Suprapubic skin (tissue), 4 donors: ENCODE results near the gene CEP85L. TPM values are rescaled to one million over a fixed set of nuclear protein-coding genes. Genes with fewer than 3 reads are reported as not detected.

ENCODE experiments used
- DNase-seq, 2 donors: peaks; one replicate each; pipeline ENCODE4 v3.0.0-alpha.2; 2019; ENCODE audit warnings: low spot score in 2 of 2
- H3K27ac ChIP-seq: fragments of 200-600 bp; sonication (generic); one replicate; pipeline ENCODE4 v1.5.1; 2019
- H3K27me3 ChIP-seq: fragments of 200-600 bp; sonication (generic); one replicate; pipeline ENCODE4 v1.5.1; 2019
- H3K36me3 ChIP-seq: fragments of 200-600 bp; sonication (generic); one replicate; pipeline ENCODE4 v1.5.1; 2019
- H3K4me1 ChIP-seq: fragments of 200-600 bp; sonication (generic); one replicate; pipeline ENCODE4 v1.5.1; 2019
- H3K4me3 ChIP-seq: fragments of 200-600 bp; sonication (generic); one replicate; pipeline ENCODE4 v1.5.1; 2019; ENCODE audit warnings: mild to moderate bottlenecking
- H3K9me3 ChIP-seq: fragments of 200-600 bp; sonication (generic); one replicate; pipeline ENCODE4 v1.5.1; 2019
- EP300 ChIP-seq: sonication (generic); formaldehyde crosslinking; IDR thresholded peaks from one replicate; pipeline ENCODE4 v1.6.1; 2017; ENCODE audit warnings: antibody characterized with exemption
- POLR2A ChIP-seq, 2 donors: fragments of 450-650 bp; IDR thresholded peaks; one replicate each; pipeline ENCODE4 v1.6.1; 2017; ENCODE audit warnings: antibody characterized with exemption in 2 of 2, mild to moderate bottlenecking in 2 of 2, moderate library complexity in 2 of 2
- POLR2AphosphoS5 ChIP-seq, 3 donors: sonication (generic); formaldehyde crosslinking; IDR thresholded peaks; one replicate each; pipeline ENCODE4 v1.6.1; 2017; ENCODE audit warnings: antibody characterized with exemption in 3 of 3
- WGBS: methylation state at CpG from one replicate; pipeline ENCODE4 v1.1.5; 2018; 5-methylcytosine and 5-hydroxymethylcytosine counted together
- total RNA-seq, 4 donors: library from RNA; depleted of rRNA; stranded (reverse); fragments of >200 nt; gene quantifications; one replicate each; pipeline ENCODE4 v1.1.0, GENCODE V29; 2016
- TF ChIP-seq, protein P1 (sequence below), 2 donors: fragments of 200-600 bp in 1 of 2; fragments of 450-650 bp in 1 of 2; sonication (generic) in 1 of 2; IDR thresholded peaks; one replicate each; pipeline ENCODE4 v1.5.1; 2016 to 2019; ENCODE audit warnings: antibody characterized with exemption in 2 of 2, mild to moderate bottlenecking in 1 of 2, moderate library complexity in 1 of 2

CEP85L gene
- total RNA-seq, 4 donors from 2014 or later: 4.7 to 9.5 (median 5.3) TPM

DNA sequence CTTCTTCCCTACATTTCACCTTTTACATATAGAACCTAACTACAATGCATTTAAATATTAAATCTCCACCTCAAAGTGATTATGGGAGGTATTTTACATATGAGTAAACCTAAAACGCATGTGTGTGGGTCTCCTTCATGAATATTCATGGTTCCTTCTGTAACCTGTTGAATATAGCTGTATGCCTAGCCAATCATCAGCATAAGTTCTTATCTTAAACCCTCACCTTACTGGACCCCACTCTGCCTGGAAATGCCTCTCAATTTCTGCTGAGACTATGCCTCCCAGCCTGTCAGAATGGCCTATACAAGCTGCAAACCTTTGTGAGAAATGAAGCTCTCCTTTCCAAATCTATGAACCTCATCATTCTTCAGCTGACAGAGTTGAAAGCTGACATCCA lies 21.3 kb downstream of the CEP85L start:
- DNase-seq: no peak
- TF ChIP-seq EP300 (no peak), POLR2AphosphoS5 (IDR thresholded peaks at IDR 0.05) (no peak), POLR2A (IDR thresholded peaks at IDR 0.05) (no peak)
- TF ChIP-seq, protein P1, sequence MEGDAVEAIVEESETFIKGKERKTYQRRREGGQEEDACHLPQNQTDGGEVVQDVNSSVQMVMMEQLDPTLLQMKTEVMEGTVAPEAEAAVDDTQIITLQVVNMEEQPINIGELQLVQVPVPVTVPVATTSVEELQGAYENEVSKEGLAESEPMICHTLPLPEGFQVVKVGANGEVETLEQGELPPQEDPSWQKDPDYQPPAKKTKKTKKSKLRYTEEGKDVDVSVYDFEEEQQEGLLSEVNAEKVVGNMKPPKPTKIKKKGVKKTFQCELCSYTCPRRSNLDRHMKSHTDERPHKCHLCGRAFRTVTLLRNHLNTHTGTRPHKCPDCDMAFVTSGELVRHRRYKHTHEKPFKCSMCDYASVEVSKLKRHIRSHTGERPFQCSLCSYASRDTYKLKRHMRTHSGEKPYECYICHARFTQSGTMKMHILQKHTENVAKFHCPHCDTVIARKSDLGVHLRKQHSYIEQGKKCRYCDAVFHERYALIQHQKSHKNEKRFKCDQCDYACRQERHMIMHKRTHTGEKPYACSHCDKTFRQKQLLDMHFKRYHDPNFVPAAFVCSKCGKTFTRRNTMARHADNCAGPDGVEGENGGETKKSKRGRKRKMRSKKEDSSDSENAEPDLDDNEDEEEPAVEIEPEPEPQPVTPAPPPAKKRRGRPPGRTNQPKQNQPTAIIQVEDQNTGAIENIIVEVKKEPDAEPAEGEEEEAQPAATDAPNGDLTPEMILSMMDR (IDR thresholded peaks at IDR 0.05): no peak
- WGBS: 66% methylated on average over 1 of the region's 1 CpG
- no peak overlapping the region for H3K27ac ChIP-seq
- H3K9me3 ChIP-seq: no peaks in the 10 kb centered on the region
- no peaks in the 10 kb centered on the region for H3K4me1 ChIP-seq
- H3K4me3 ChIP-seq: no peak overlapping the region
- H3K27me3 ChIP-seq: no peaks in the 10 kb centered on the region
- H3K36me3 ChIP-seq: peaks cover 4% of the 10 kb centered on the region

DNA sequence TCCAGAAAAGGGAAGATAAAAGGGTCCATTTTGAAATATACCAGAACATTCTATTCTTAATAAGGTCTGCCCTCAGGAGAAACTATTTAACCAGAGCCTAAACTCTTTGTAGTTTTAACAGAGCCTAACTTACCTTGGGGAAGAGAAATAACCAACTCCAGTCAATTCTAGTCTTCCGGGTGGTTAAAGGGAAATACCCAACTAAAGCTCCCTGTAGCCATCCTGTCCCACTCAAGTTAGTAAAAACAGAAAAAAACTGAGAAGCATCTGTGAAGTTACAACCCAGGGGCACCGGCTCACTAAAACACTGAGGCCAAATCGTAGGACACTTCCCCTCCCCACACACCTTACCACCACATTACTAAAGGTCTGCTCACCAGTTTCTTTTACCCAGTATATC lies 23.7 kb downstream of the CEP85L start:
- 96% methylated on average over 3 of the region's 3 CpGs for WGBS
- no peak for TF ChIP-seq POLR2A (IDR thresholded peaks at IDR 0.05)
- TF ChIP-seq POLR2AphosphoS5 (IDR thresholded peaks at IDR 0.05): no peak
- TF ChIP-seq, protein P1 (IDR thresholded peaks at IDR 0.05): no peak
- TF ChIP-seq EP300: no peak
- no peaks in the 10 kb centered on the region for H3K4me1 ChIP-seq
- H3K27ac ChIP-seq: no peak overlapping the region
- no peak overlapping the region for H3K4me3 ChIP-seq
- no peaks in the 10 kb centered on the region for H3K27me3 ChIP-seq
- H3K9me3 ChIP-seq: no peaks in the 10 kb centered on the region
- no peak for DNase-seq
- H3K36me3 ChIP-seq: peaks cover 4% of the 10 kb centered on the region

DNA sequence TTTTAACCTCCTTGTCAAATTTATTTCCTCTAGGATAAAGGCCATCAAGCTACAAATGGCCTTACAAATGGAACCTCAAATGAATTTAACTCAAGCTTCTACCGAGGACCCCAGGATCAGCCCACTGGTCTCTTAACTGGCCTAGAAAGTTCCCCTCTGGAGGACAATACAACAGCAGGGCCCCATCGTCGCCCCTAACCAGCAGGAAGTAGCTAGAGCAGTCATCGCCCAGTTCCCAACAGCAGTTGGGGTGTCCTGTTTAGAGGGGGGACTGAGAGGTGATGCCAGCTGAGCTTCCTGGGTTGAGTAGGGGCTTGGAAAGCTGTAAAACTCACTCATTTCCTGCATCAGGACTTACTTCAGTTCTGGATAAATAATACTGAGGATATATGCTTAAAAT lies 25.6 kb downstream of the CEP85L start:
- WGBS: 94% methylated on average over 4 of the region's 4 CpGs
- no peaks in the 10 kb centered on the region for H3K4me1 ChIP-seq
- H3K4me3 ChIP-seq: no peak overlapping the region
- no peak overlapping the region for H3K27ac ChIP-seq
- H3K27me3 ChIP-seq: no peaks in the 10 kb centered on the region
- H3K36me3 ChIP-seq: peaks cover 4% of the 10 kb centered on the region
- H3K9me3 ChIP-seq: no peaks in the 10 kb centered on the region
- TF ChIP-seq EP300 (no peak), POLR2AphosphoS5 (IDR thresholded peaks at IDR 0.05) (no peak), POLR2A (IDR thresholded peaks at IDR 0.05) (no peak)
- TF ChIP-seq, protein P1 (IDR thresholded peaks at IDR 0.05): no peak
- no peak for DNase-seq

DNA sequence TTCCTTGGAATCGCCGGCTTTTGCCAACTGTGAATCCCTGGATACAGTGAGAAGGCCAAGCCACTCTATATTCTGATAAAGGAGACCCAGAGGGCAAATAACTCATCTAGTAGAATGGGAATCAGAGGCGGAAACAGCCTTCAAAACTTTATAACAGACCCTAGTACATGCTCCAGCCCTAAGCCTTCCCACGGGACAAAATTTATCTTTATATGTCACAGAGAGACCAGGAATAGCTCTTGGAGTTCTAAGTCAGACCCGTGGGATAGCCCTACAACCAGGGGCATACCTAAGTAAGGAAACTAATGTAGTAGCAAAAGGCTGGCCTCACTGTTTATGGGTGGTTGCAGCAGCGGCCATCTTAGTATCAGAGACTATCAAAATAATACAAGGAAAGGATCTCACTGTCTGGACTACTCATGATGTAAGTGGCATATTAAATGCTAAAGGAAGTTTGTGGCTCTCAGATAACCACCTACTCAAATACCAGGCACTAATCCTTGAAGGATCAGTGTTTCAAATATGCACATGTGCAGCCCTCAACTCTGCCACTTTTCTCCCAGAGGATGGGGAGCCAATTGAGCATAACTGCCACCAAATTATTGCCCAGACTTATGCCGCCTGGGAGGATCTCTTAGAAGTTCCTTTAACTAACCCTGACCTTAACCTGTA lies 29.5 kb downstream of the CEP85L start:
- H3K9me3 ChIP-seq: no peaks in the 10 kb centered on the region
- no peaks in the 10 kb centered on the region for H3K4me1 ChIP-seq
- WGBS: 99% methylated on average over 7 of the region's 7 CpGs
- H3K4me3 ChIP-seq: no peak overlapping the region
- no peak for DNase-seq
- no peak overlapping the region for H3K27ac ChIP-seq
- H3K36me3 ChIP-seq: no peaks in the 10 kb centered on the region
- TF ChIP-seq POLR2A (IDR thresholded peaks at IDR 0.05) (no peak), POLR2AphosphoS5 (IDR thresholded peaks at IDR 0.05) (no peak)
- no peaks in the 10 kb centered on the region for H3K27me3 ChIP-seq

DNA sequence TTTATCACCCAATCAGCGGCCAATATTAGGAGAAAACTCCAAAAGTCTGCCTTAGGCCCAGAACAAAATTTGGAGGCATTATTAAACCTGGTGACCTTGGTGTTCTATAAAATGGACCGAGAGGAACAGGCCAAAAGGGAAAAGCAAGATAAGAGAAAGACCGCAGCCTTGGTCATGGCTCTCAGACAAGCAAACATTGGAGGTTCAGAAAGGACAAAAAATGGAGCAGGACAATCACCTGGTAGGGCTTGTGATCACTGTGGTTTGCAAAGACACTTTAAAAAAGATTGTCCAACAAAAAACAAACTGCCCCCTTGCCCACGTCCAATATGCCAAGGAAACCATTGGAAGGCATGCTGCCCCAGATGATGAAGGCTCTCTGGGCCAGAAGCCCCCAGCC lies 31.2 kb downstream of the CEP85L start:
- 96% methylated on average over 4 of the region's 4 CpGs for whole genome bisulfite sequencing

More for the DNA sequence above, 31.2 kb downstream of the CEP85L start:
- no peak for DNase-seq
- no peak overlapping the region for H3K27ac ChIP-seq
- no peaks in the 10 kb centered on the region for H3K36me3 ChIP-seq
- TF ChIP-seq POLR2A (IDR thresholded peaks at IDR 0.05) (no peak), EP300 (no peak), POLR2AphosphoS5 (IDR thresholded peaks at IDR 0.05) (no peak)
- TF ChIP-seq, protein P1 (IDR thresholded peaks at IDR 0.05): no peak
- H3K4me3 ChIP-seq: no peak overlapping the region
- no peaks in the 10 kb centered on the region for H3K9me3 ChIP-seq
- H3K27me3 ChIP-seq: no peaks in the 10 kb centered on the region
- no peaks in the 10 kb centered on the region for H3K4me1 ChIP-seq
